HG03159 (cell line): ENCODE results near the gene ZMYND10.
A peak's percentile ranks its signal among the peaks of the same experiment; 100 is the strongest.

ENCODE experiments used
- ATAC-seq: cut with Tn5 transposase; IDR thresholded peaks from one replicate; pipeline ENCODE4 v1.9.1; 2021; ENCODE audit warnings: mild to moderate bottlenecking, moderate library complexity; ENCODE audit not compliant: unreplicated experiment

Gene ZMYND10

GRCh38 chr3:50327129-50327528 is 18.4 kb downstream of the ZMYND10 start:
- no peak for ATAC-seq

- ATAC-seq: no peak
These were observed 19.4 kb downstream of the ZMYND10 start for GRCh38 chr3:50326182-50326541.

GRCh38 chr3:50325497-50326181 is 19.9 kb downstream of the ZMYND10 start:
- ATAC-seq: no peak

- ATAC-seq: no peak
These were observed 20.4 kb downstream of the ZMYND10 start for GRCh38 chr3:50325113-50325480.

- no peak for ATAC-seq
These were observed 21.0 kb downstream of the ZMYND10 start for GRCh38 chr3:50324351-50325112.

GRCh38 chr3:50323614-50324199 is 21.8 kb downstream of the ZMYND10 start:
- ATAC-seq: no peak

- ATAC-seq: no peak
These were observed 22.4 kb downstream of the ZMYND10 start for GRCh38 chr3:50323092-50323600.

GRCh38 chr3:50322386-50323091 is 23.0 kb downstream of the ZMYND10 start, which contains the start of gene HYAL2:
TSS of gene HYAL2 (minus strand) at chr3:50322745. CDS start at chr3:50320489, 2,256 bp downstream.
- no peak for ATAC-seq

GRCh38 chr3:50322115-50322385 is 23.5 kb downstream of the ZMYND10 start:
- ATAC-seq: no peak

- ATAC-seq: peak; percentile 75
These were observed 24.0 kb downstream of the ZMYND10 start for GRCh38 chr3:50321336-50322114.

- ATAC-seq: peak; percentile 45
These were observed 24.6 kb downstream of the ZMYND10 start for GRCh38 chr3:50320853-50321335.

- ATAC-seq: no peak
These were observed 25.5 kb downstream of the ZMYND10 start for GRCh38 chr3:50319894-50320625.

GRCh38 chr3:50319181-50319893 is 26.2 kb downstream of the ZMYND10 start:
- no peak for ATAC-seq

GRCh38 chr3:50318615-50319014 is 26.9 kb downstream of the ZMYND10 start:
- no peak for ATAC-seq

- no peak for ATAC-seq
These were observed 27.4 kb downstream of the ZMYND10 start for GRCh38 chr3:50318163-50318562.

GRCh38 chr3:50317300-50317699 is 28.2 kb downstream of the ZMYND10 start:
- no peak for ATAC-seq

- ATAC-seq: no peak
These were observed 28.8 kb downstream of the ZMYND10 start for GRCh38 chr3:50316657-50317242.

- no peak for ATAC-seq
These were observed 30.7 kb downstream of the ZMYND10 start for GRCh38 chr3:50314816-50315215.

GRCh38 chr3:50314342-50314741 is 31.2 kb downstream of the ZMYND10 start:
- ATAC-seq: no peak
